Uterus (tissue), 4 donors: ENCODE data around the gene UBE2M. TPM values are rescaled to one million over a fixed set of nuclear protein-coding genes. Genes with fewer than 3 reads are reported as not detected.

Source experiments
- DNase-seq, 2 donors: peaks; one replicate each; pipeline ENCODE4 v3.0.0-alpha.2; 2019 to 2020
- H3K27ac ChIP-seq, 2 donors: fragments of 200-600 bp; sonication (generic); 1 replicate in 1 of 2; 2 replicates in 1 of 2; pipeline ENCODE4 v1.5.1; 2016 to 2018
- H3K27me3 ChIP-seq, 2 donors: fragments of 200-600 bp; sonication (generic); one replicate each; pipeline ENCODE4 v1.5.1; 2018 to 2019; ENCODE audit warnings: control low read depth in 1 of 2
- H3K36me3 ChIP-seq, 2 donors: fragments of 200-600 bp; sonication (generic); one replicate each; pipeline ENCODE4 v1.5.1; 2019; ENCODE audit warnings: control low read depth in 1 of 2
- H3K4me1 ChIP-seq, 2 donors: fragments of 200-600 bp; sonication (generic); one replicate each; pipeline ENCODE4 v1.5.1; 2018 to 2019; ENCODE audit warnings: control low read depth in 1 of 2
- H3K4me3 ChIP-seq, 2 donors: fragments of 200-600 bp; sonication (generic); 1 replicate in 1 of 2; 2 replicates in 1 of 2; pipeline ENCODE4 v1.5.1; 2018 to 2019; ENCODE audit warnings: mild to moderate bottlenecking in 1 of 2
- H3K9me3 ChIP-seq, 2 donors: fragments of 200-600 bp; sonication (generic); one replicate each; pipeline ENCODE4 v1.5.1; 2019; ENCODE audit warnings: control low read depth in 1 of 2
- POLR2A ChIP-seq, 2 donors: fragments of 450-650 bp; IDR thresholded peaks; one replicate each; pipeline ENCODE4 v1.6.1; 2016; ENCODE audit warnings: antibody characterized with exemption in 2 of 2, mild to moderate bottlenecking in 1 of 2, moderate library complexity in 1 of 2
- intact Hi-C: fragments of 100-400 bp; cut with DNase I; formaldehyde crosslinking; loops from one replicate; pipeline ENCODE4 v1.15.1; 2023; ENCODE audit warnings: low total_unique reads
- total RNA-seq, 4 donors: library from RNA; depleted of rRNA in 3 of 4; stranded (reverse); fragments of >200 nt in 3 of 4; gene quantifications; one replicate each; pipeline versions ENCODE4 v1.1.0 to v1.2.4, GENCODE V29; 2014 to 2023
- TF ChIP-seq, protein P1 (sequence below), 4 experiments: fragments of 200-600 bp in 2 of 4; fragments of 450-650 bp in 2 of 4; sonication (generic) in 2 of 4; IDR thresholded peaks; one replicate each; pipeline ENCODE4 v1.5.1; 2016 to 2019; ENCODE audit warnings: antibody characterized with exemption in 4 of 4, mild to moderate bottlenecking in 2 of 4, moderate library complexity in 1 of 4
- donor health status: DM: yes; HTN: yes; CAD: no.

Gene UBE2M
- total RNA-seq, 4 donors from 2014 or later, result 6.1 to 63.7 (median 24.9) TPM

DNA sequence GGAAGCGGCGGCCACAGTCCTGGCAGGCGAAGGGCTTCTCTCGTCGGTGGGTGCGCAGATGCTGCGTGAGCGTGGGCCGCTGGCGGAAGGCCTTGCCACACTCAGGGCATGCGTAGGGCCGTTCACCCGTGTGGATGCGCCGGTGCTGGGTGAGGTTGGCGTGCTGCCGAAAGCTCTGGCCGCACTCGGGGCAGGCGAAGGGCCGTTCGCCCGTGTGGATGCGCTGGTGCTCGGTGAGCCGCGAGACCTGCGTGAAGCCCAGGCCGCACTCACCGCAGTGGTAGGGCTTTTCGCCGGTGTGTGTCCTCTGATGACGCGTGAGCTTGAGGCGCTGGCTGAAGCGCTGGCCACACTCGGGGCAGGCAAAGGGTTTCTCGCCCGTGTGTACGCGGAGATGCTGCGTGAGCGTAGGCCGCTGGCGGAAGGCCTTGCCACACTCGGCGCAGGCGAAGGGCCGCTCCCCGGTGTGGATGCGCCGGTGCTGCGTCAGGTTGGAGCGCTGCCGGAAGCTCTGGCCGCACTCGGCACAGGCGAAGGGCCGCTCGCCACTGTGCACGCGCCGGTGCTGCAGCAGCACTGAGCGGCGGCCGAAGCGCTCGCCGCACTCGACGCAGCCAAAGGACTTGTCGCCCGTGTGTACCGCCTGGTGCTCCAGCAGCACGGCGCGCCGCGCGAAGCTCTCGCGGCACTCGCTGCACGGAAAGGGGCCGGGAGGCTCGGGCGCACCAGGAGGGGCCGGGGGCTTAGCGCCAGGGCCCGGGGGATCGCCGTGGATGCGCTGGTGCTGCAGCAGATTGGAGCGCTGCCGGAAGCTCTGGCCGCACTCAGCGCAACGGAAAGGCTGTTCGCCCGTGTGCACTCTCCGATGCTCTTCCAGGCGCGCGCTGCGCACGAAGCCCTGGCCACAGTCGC, 4.0 kb upstream of the UBE2M start:
- Histone ChIP-seq H3K27me3 (no peaks in the 10 kb centered on the region), H3K27ac (peak overlapping the region in 1 of 2 donors; percentile 60), H3K36me3 (no peaks in the 10 kb centered on the region), H3K4me3 (peak overlapping the region; percentile 18 to 41), H3K9me3 (no peaks in the 10 kb centered on the region), H3K4me1 (peaks cover 0 to 18% of the 10 kb centered on the region in 2 donors)
- TF ChIP-seq POLR2A (IDR thresholded peaks at IDR 0.05), result peak in 1 of 2 donors; percentile 19
- TF ChIP-seq, protein P1, sequence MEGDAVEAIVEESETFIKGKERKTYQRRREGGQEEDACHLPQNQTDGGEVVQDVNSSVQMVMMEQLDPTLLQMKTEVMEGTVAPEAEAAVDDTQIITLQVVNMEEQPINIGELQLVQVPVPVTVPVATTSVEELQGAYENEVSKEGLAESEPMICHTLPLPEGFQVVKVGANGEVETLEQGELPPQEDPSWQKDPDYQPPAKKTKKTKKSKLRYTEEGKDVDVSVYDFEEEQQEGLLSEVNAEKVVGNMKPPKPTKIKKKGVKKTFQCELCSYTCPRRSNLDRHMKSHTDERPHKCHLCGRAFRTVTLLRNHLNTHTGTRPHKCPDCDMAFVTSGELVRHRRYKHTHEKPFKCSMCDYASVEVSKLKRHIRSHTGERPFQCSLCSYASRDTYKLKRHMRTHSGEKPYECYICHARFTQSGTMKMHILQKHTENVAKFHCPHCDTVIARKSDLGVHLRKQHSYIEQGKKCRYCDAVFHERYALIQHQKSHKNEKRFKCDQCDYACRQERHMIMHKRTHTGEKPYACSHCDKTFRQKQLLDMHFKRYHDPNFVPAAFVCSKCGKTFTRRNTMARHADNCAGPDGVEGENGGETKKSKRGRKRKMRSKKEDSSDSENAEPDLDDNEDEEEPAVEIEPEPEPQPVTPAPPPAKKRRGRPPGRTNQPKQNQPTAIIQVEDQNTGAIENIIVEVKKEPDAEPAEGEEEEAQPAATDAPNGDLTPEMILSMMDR (IDR thresholded peaks at IDR 0.05), result no peak
- no peak for DNase-seq
- intact Hi-C loops, result no loop called here

DNA sequence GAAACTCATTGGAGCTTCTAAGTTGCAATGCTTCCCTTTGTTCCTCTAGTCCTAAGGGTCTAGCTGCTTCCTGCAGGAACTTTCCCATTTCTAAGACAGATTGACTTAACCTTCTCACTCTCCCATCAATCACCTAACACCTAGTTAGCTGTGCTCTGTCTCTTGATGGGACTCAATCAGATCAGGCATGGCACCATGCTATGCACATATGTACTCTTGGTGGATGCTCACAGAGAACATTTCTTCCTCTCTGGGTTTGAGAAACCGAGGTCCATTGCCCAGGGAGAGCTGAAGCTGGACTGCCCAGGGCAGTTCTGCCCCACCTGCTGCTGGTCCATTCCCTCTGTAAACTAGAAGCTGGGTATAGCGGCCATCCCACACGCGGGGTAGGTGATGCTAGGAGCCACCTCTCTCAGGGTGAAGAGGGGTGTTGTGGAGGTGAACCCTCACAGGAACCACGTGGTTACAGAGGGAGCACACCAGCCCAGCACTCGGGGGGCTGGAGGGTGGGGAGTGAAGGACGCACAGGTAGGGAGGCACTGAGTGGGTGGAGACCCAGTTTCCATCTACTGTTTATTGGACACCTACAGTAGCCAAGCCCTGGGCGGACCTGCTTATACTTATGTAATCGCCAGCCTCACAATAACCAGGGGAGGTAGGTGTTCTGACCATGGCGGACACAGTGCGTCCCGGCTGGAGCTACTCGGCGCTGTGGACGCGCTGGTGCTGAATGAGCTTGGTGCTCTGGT, 3.1 kb upstream of the UBE2M start:
- H3K36me3 ChIP-seq, result no peaks in the 10 kb centered on the region
- H3K9me3 ChIP-seq, result no peaks in the 10 kb centered on the region
- TF ChIP-seq, protein P1 (IDR thresholded peaks at IDR 0.05), result no peak
- no peak for TF ChIP-seq POLR2A (IDR thresholded peaks at IDR 0.05)
- H3K4me3 ChIP-seq, result peak overlapping the region; percentile 18 to 41
- peak overlapping the region in 1 of 2 donors; percentile 60 for H3K27ac ChIP-seq
- no peak for DNase-seq
- intact Hi-C loops, result no loop called here
- H3K4me1 ChIP-seq, result peaks cover 4 to 27% of the 10 kb centered on the region in 2 donors
- no peaks in the 10 kb centered on the region for H3K27me3 ChIP-seq

DNA sequence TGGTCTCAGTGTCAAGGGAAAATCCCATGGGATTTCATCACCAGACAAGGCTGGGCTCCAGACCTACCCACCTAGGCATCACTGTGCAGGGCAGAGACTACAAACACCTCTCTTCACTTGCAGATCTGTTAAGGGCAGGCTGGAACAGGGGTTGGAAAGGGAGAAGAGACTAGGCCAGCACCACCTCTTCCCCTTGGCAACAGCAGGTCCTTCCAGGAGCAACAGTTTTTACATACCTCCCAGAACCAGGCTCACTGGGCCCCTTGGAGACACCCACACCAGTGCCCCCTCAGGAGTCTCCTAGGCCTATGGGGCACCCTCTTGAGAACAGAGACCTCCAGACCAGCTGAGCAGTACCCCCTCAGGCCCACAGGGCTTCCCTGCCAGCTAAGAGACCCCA, 2.5 kb upstream of the UBE2M start:
- Histone ChIP-seq H3K4me1 (peaks cover 4 to 30% of the 10 kb centered on the region in 2 donors), H3K27ac (no peak overlapping the region), H3K9me3 (no peaks in the 10 kb centered on the region), H3K4me3 (no peak overlapping the region), H3K27me3 (no peaks in the 10 kb centered on the region), H3K36me3 (no peaks in the 10 kb centered on the region)
- intact Hi-C loops, result no loop called here
- TF ChIP-seq, protein P1 (IDR thresholded peaks at IDR 0.05), result no peak
- no peak for TF ChIP-seq POLR2A (IDR thresholded peaks at IDR 0.05)
- DNase-seq, result no peak

- intact Hi-C loops, result no loop called here
- Histone ChIP-seq H3K4me3 (peak overlapping the region; percentile 86 to 87), H3K4me1 (peaks cover 4 to 30% of the 10 kb centered on the region in 2 donors), H3K27me3 (no peaks in the 10 kb centered on the region), H3K36me3 (no peaks in the 10 kb centered on the region), H3K9me3 (no peaks in the 10 kb centered on the region), H3K27ac (peak overlapping the region; percentile 99)
- no peak for TF ChIP-seq POLR2A (IDR thresholded peaks at IDR 0.05)
- TF ChIP-seq, protein P1 (IDR thresholded peaks at IDR 0.05), result no peak
- DNase-seq, result no peak
Measured at GRCh38 chr19:58560007-58560887, 1.8 kb upstream of the UBE2M start.
